ENCODE data around the gene HJV.

The HJV gene

DNA sequence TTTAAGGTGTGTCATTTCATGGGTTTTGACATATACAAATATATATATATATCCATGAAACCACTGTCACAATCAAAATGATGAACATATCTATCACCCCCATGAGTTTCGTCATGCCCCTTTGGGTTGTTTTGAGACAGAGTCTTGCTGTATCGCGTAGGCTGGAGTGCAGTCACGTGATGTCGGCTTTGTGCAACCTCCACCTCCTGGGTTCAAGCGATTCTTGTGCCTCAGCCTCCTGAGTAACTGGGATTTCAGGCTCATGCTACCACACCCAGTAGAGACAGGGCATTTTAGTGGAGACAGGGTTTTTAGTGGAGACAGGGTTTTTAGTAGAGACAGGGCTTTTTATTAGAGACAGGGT lies 8.0 kb downstream of the HJV start:
- Histone ChIP-seq H3K36me3 (ENCODE audit: control insufficient read depth in 2 of 2, insufficient read depth in 1 of 2, low read length in 2 of 2) (no peaks in the 10 kb centered on the region), H3K27ac (ENCODE audit: extremely low read depth, low read depth, low read length) (no peak overlapping the region), H3K9me3 (ENCODE audit: control insufficient read depth, insufficient read depth, low read depth, low read length) (no peaks in the 10 kb centered on the region), H3K4me3 (ENCODE audit: low read depth, low read length) (no peak overlapping the region), H3K4me1 (ENCODE audit: control insufficient read depth, insufficient read depth, low read length) (no peaks in the 10 kb centered on the region)
- TF ChIP-seq ZBTB7A (tag by site-specific recombination; IDR thresholded peaks at IDR 0.05; ENCODE audit: low read depth) (no peak), ZNF571 (tag by site-specific recombination; IDR thresholded peaks at IDR 0.05) (no peak), ZNF596 (tag by site-specific recombination; IDR thresholded peaks at IDR 0.05) (no peak), PRDM1 (tag by site-specific recombination; IDR thresholded peaks at IDR 0.05) (no peak), BCL11A (tag by site-specific recombination; IDR thresholded peaks at IDR 0.05; ENCODE audit: low read depth) (no peak), ZNF157 (tag by site-specific recombination; IDR thresholded peaks at IDR 0.05) (no peak), ZNF174 (tag by site-specific recombination; IDR thresholded peaks at IDR 0.05) (no peak), ZIC2 (tag by site-specific recombination; IDR thresholded peaks at IDR 0.05) (no peak), SP7 (tag by site-specific recombination; IDR thresholded peaks at IDR 0.05) (no peak), ZNF791 (tag by site-specific recombination; IDR thresholded peaks at IDR 0.05) (no peak), ZNF654 (tag by site-specific recombination; IDR thresholded peaks at IDR 0.05; ENCODE audit: low read depth) (no peak), MZF1 (tag by site-specific recombination; IDR thresholded peaks at IDR 0.05; ENCODE audit: borderline replicate concordance) (no peak)
- TF ChIP-seq, protein P1, sequence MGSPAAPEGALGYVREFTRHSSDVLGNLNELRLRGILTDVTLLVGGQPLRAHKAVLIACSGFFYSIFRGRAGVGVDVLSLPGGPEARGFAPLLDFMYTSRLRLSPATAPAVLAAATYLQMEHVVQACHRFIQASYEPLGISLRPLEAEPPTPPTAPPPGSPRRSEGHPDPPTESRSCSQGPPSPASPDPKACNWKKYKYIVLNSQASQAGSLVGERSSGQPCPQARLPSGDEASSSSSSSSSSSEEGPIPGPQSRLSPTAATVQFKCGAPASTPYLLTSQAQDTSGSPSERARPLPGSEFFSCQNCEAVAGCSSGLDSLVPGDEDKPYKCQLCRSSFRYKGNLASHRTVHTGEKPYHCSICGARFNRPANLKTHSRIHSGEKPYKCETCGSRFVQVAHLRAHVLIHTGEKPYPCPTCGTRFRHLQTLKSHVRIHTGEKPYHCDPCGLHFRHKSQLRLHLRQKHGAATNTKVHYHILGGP (tag by site-specific recombination; IDR thresholded peaks at IDR 0.05) = no peak
- TF ChIP-seq, protein P2, sequence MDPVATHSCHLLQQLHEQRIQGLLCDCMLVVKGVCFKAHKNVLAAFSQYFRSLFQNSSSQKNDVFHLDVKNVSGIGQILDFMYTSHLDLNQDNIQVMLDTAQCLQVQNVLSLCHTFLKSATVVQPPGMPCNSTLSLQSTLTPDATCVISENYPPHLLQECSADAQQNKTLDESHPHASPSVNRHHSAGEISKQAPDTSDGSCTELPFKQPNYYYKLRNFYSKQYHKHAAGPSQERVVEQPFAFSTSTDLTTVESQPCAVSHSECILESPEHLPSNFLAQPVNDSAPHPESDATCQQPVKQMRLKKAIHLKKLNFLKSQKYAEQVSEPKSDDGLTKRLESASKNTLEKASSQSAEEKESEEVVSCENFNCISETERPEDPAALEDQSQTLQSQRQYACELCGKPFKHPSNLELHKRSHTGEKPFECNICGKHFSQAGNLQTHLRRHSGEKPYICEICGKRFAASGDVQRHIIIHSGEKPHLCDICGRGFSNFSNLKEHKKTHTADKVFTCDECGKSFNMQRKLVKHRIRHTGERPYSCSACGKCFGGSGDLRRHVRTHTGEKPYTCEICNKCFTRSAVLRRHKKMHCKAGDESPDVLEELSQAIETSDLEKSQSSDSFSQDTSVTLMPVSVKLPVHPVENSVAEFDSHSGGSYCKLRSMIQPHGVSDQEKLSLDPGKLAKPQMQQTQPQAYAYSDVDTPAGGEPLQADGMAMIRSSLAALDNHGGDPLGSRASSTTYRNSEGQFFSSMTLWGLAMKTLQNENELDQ (tag by site-specific recombination; IDR thresholded peaks at IDR 0.05; ENCODE audit: low read depth) = no peak
- TF ChIP-seq, protein P3, sequence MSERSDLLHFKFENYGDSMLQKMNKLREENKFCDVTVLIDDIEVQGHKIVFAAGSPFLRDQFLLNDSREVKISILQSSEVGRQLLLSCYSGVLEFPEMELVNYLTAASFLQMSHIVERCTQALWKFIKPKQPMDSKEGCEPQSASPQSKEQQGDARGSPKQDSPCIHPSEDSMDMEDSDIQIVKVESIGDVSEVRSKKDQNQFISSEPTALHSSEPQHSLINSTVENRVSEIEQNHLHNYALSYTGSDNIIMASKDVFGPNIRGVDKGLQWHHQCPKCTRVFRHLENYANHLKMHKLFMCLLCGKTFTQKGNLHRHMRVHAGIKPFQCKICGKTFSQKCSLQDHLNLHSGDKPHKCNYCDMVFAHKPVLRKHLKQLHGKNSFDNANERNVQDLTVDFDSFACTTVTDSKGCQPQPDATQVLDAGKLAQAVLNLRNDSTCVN (tag by site-specific recombination; optimal IDR thresholded peaks at IDR 0.05) = no peak
- CTCF ChIA-PET = interaction anchor here (0.7 to 13.8 kb wide), 5 partner anchors 35 to 402 kb away, joined by 3 to 227 read pairs (median 29); partner anchors contain the start of gene NUDT17
- POLR2A ChIA-PET = no interaction called here

DNA sequence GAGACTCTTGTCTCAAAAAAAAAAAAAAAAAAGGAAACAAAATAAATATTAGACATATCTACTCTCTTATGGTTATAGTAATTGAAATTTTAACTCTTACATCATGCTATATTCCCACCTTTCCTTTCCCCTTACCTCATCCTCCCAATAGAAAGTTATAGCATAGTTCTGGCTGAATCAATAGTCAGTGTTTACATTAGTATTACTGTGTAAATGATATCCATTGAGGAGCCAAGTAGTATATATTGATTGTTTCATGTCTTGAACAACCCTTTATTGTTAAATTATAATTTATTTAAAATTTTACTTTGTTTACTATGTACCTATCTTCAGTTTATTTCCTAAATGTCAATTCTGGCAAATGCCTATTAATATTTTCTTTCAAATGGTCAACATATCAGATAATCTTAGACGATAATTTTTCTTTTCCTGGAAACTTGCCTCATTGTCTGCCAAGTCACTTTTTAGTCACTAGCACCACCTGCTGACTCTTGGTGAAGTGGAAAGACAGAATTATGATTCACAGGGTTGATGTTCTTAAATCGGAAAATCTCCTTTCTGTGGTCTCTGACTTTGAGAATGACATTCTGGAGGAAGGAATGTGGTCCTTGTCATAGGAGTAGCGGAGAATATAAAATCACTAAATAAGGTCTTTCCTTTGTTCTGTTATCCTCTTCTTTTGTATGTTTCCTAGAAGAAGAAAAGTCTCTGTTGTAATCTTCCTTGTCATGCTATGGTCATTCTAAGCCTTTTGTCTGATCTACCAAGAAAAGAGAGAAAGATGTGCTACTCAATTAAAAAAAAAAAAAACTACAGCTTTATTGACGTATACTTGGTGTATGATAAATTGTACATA lies 8.6 kb downstream of the HJV start:
- ChIA-PET CTCF (interaction anchor here (0.7 to 13.8 kb wide), 9 partner anchors 20 to 401 kb away, joined by 3 to 227 read pairs (median 4); partner anchors contain the start of genes NUDT17 and PEX11B), POLR2A (no interaction called here)
- H3K27ac ChIP-seq (ENCODE audit: extremely low read depth, low read depth, low read length) = no peak overlapping the region
- H3K9me3 ChIP-seq (ENCODE audit: control insufficient read depth, insufficient read depth, low read depth, low read length) = no peaks in the 10 kb centered on the region
- H3K4me3 ChIP-seq (ENCODE audit: low read depth, low read length) = no peak overlapping the region
- no peaks in the 10 kb centered on the region for H3K4me1 ChIP-seq (ENCODE audit: control insufficient read depth, insufficient read depth, low read length)
- H3K36me3 ChIP-seq (ENCODE audit: control insufficient read depth in 2 of 2, insufficient read depth in 1 of 2, low read length in 2 of 2) = no peaks in the 10 kb centered on the region
- no peak for TF ChIP-seq ZNF350 (tag by site-specific recombination; IDR thresholded peaks at IDR 0.05)
- no peak for TF ChIP-seq YY1 (tag by site-specific recombination; IDR thresholded peaks at IDR 0.05)
- TF ChIP-seq, protein P4, sequence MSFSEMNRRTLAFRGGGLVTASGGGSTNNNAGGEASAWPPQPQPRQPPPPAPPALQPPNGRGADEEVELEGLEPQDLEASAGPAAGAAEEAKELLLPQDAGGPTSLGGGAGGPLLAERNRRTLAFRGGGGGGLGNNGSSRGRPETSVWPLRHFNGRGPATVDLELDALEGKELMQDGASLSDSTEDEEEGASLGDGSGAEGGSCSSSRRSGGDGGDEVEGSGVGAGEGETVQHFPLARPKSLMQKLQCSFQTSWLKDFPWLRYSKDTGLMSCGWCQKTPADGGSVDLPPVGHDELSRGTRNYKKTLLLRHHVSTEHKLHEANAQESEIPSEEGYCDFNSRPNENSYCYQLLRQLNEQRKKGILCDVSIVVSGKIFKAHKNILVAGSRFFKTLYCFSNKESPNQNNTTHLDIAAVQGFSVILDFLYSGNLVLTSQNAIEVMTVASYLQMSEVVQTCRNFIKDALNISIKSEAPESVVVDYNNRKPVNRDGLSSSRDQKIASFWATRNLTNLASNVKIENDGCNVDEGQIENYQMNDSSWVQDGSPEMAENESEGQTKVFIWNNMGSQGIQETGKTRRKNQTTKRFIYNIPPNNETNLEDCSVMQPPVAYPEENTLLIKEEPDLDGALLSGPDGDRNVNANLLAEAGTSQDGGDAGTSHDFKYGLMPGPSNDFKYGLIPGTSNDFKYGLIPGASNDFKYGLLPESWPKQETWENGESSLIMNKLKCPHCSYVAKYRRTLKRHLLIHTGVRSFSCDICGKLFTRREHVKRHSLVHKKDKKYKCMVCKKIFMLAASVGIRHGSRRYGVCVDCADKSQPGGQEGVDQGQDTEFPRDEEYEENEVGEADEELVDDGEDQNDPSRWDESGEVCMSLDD (tag by site-specific recombination; IDR thresholded peaks at IDR 0.05) = no peak
- TF ChIP-seq ZFP37 (tag by site-specific recombination; IDR thresholded peaks at IDR 0.05) = 0 out of 2 replicates have a peak, but pooled peaks have one; percentile 18
- TF ChIP-seq, protein P2 (tag by site-specific recombination; IDR thresholded peaks at IDR 0.05; ENCODE audit: low read depth) = no peak
- TF ChIP-seq, protein P5, sequence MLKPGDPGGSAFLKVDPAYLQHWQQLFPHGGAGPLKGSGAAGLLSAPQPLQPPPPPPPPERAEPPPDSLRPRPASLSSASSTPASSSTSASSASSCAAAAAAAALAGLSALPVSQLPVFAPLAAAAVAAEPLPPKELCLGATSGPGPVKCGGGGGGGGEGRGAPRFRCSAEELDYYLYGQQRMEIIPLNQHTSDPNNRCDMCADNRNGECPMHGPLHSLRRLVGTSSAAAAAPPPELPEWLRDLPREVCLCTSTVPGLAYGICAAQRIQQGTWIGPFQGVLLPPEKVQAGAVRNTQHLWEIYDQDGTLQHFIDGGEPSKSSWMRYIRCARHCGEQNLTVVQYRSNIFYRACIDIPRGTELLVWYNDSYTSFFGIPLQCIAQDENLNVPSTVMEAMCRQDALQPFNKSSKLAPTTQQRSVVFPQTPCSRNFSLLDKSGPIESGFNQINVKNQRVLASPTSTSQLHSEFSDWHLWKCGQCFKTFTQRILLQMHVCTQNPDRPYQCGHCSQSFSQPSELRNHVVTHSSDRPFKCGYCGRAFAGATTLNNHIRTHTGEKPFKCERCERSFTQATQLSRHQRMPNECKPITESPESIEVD (tag by site-specific recombination; IDR thresholded peaks at IDR 0.05) = 0 out of 2 replicates have a peak, but pooled peaks have one; percentile 30
- TF ChIP-seq ZBTB17 (tag by site-specific recombination; IDR thresholded peaks at IDR 0.05) = peak; percentile 43; the same call in 1 of the 2 replicates
